Cardiac muscle cell (in vitro differentiated cells and primary cell): ENCODE results near the gene PRKCZ. TPM values are rescaled to one million over a fixed set of nuclear protein-coding genes. Genes with fewer than 3 reads are reported as not detected.
"Not testable (repeated sequence)": the region's sequence is repeated elsewhere in the genome, so short reads cannot be mapped to it uniquely, and the experiment has no call there.

Experiments used
- DNase-seq, 2 donors: peaks; one replicate each; pipeline versions ENCODE4 v3.0.0 to v3.0.0-alpha.2; 2010 to 2017; ENCODE audit warnings: low read depth in 1 of 2, low spot score in 1 of 2
- H3K27ac ChIP-seq: fragments of 200-600 bp; sonication (generic); 2 replicates; pipeline ENCODE4 v1.5.1; 2016
- H3K27me3 ChIP-seq: fragments of 200-600 bp; sonication (generic); 2 replicates; pipeline ENCODE4 v1.6.0; 2016; ENCODE audit warnings: control low read depth
- H3K36me3 ChIP-seq: fragments of 200-600 bp; sonication (generic); 2 replicates; pipeline ENCODE4 v1.5.1; 2016; ENCODE audit warnings: control low read depth
- H3K4me1 ChIP-seq: fragments of 200-600 bp; sonication (generic); 2 replicates; pipeline ENCODE4 v1.8.1; 2017; ENCODE audit warnings: low read depth, mild to moderate bottlenecking, mixed run types
- H3K4me3 ChIP-seq: fragments of 200-600 bp; sonication (generic); 2 replicates; pipeline ENCODE4 v1.5.1; 2016; ENCODE audit warnings: mild to moderate bottlenecking
- H3K9me3 ChIP-seq: fragments of 200-600 bp; sonication (generic); 2 replicates; pipeline ENCODE4 v1.5.1; 2017; ENCODE audit warnings: low read depth, mild to moderate bottlenecking, control low read depth
- CTCF ChIP-seq: IDR thresholded peaks from 2 replicates; pipeline ENCODE4 v1.5.1; 2012; ENCODE audit warnings: low read depth, mild to moderate bottlenecking, low read length
- polyA plus RNA-seq: library from polyadenylated mRNA; unstranded; fragments of >200 nt; fragmentation: Nextera tagmentation; extraction: Ambion mirVana; gene quantifications from 2 replicates; pipeline ENCODE4 v1.2.1, GENCODE V29; 2016
- total RNA-seq: library from RNA; depleted of rRNA; stranded (reverse); fragments of >200 nt; gene quantifications from 2 replicates; pipeline ENCODE4 v1.2.3, GENCODE V29; 2016

PRKCZ gene
- total and polyA plus RNA-seq, 2 experiments from 2014 or later: 44.6 to 50.9 TPM

GRCh38 chr1:2135941-2136340 lies 85.7 kb downstream of the PRKCZ start:
- H3K9me3 ChIP-seq: no peaks in the 10 kb centered on the region
- H3K27me3 ChIP-seq: no peaks in the 10 kb centered on the region
- H3K4me1 ChIP-seq: peaks cover 23% of the 10 kb centered on the region
- H3K27ac ChIP-seq: peak overlapping the region; percentile 96
- no peaks in the 10 kb centered on the region for H3K36me3 ChIP-seq
- no peak overlapping the region for H3K4me3 ChIP-seq
- TF ChIP-seq CTCF: no peak
- no peak for DNase-seq

GRCh38 chr1:2136386-2137235 lies 86.4 kb downstream of the PRKCZ start:
- no peak overlapping the region for H3K4me3 ChIP-seq
- H3K9me3 ChIP-seq: no peaks in the 10 kb centered on the region
- H3K27me3 ChIP-seq: no peaks in the 10 kb centered on the region
- H3K4me1 ChIP-seq: peaks cover 23% of the 10 kb centered on the region
- DNase-seq: no peak
- no peak for TF ChIP-seq CTCF
- peak overlapping the region; percentile 96 for H3K27ac ChIP-seq
- H3K36me3 ChIP-seq: no peaks in the 10 kb centered on the region

- H3K4me1 ChIP-seq: peaks cover 23% of the 10 kb centered on the region
- peak overlapping the region; percentile 61 for H3K27ac ChIP-seq
- H3K36me3 ChIP-seq: no peaks in the 10 kb centered on the region
- H3K9me3 ChIP-seq: no peaks in the 10 kb centered on the region
- H3K4me3 ChIP-seq: no peak overlapping the region
- DNase-seq: no peak
- TF ChIP-seq CTCF: no peak
- no peaks in the 10 kb centered on the region for H3K27me3 ChIP-seq
Observed at GRCh38 chr1:2137257-2138121, 87.3 kb downstream of the PRKCZ start.

- H3K27ac ChIP-seq, DNase-seq, H3K4me3 ChIP-seq, H3K9me3 ChIP-seq, H3K36me3 ChIP-seq, H3K27me3 ChIP-seq: not testable (repeated sequence)
- peaks cover 18% of the 10 kb centered on the region for H3K4me1 ChIP-seq
Observed at GRCh38 chr1:2139156-2139555, 88.9 kb downstream of the PRKCZ start.

- no peak for TF ChIP-seq CTCF
- no peaks in the 10 kb centered on the region for H3K9me3 ChIP-seq
- peaks cover 1% of the 10 kb centered on the region for H3K4me1 ChIP-seq
Observed at GRCh38 chr1:2141025-2141424, 90.8 kb downstream of the PRKCZ start.

More at GRCh38 chr1:2141025-2141424, 90.8 kb downstream of the PRKCZ start:
- Histone ChIP-seq H3K27ac (no peak overlapping the region), H3K4me3 (no peak overlapping the region), H3K27me3 (no peaks in the 10 kb centered on the region), H3K36me3 (no peaks in the 10 kb centered on the region)
- DNase-seq: no peak
